Caco-2 (cell line): ENCODE measurements around the gene TWF2. TPM values are rescaled to one million over a fixed set of nuclear protein-coding genes. Genes with fewer than 3 reads are reported as not detected.

ENCODE experiments used
- BruUV-seq: library from RNA; stranded (reverse); fragments of 400-500 nt; replicated peaks from 2 replicates; lab custom pipeline; 2021; lab: Mats Ljungman, UMichigan
- CTCF ChIA-PET: fragments of 300-600 bp; sonication (Branson Sonifier 250); formaldehyde crosslinking; loops from one replicate; lab custom pipeline; 2022; ENCODE audit warnings: antibody characterized with exemption; lab: Charles Lee
- POLR2A ChIA-PET: fragments of 300-600 bp; sonication (Branson Sonifier 250); formaldehyde crosslinking; loops from one replicate; lab custom pipeline; 2022; ENCODE audit warnings: antibody characterized with exemption; lab: Charles Lee
- DNase-seq, 2 experiments: peaks; one replicate each; pipeline versions ENCODE4 v3.0.0 to v3.0.0-alpha.2; 2020 to 2022
- H3K27me3 ChIP-seq: replicated peaks from 2 replicates; pipeline ENCODE4 v1.6.0; 2011; ENCODE audit warnings: low read length; ENCODE audit not compliant: control insufficient read depth, insufficient read depth
- H3K36me3 ChIP-seq: 2 replicates; pipeline ENCODE4 v1.5.1; 2011; ENCODE audit warnings: low read length; ENCODE audit not compliant: control insufficient read depth, insufficient read depth
- H3K4me1 ChIP-seq: fragments of 250-450 bp; sonication (Bioruptor Pico); 2 replicates; pipeline ENCODE4 v1.5.1; 2020; ENCODE audit warnings: mild to moderate bottlenecking
- H3K4me3 ChIP-seq: 2 replicates; pipeline ENCODE4 v1.5.1; 2011; ENCODE audit warnings: low read depth, mild to moderate bottlenecking, control low read depth, low read length
- H3K9me3 ChIP-seq: fragments of 250-450 bp; sonication (Bioruptor Pico); 2 replicates; pipeline ENCODE4 v1.5.1; 2020; ENCODE audit warnings: mild to moderate bottlenecking, moderate library complexity
- H3K27ac Mint-ChIP-seq: one replicate; pipeline ENCODE4 v1.8.0; 2022; ENCODE audit warnings: mixed read lengths; ENCODE audit not compliant: unreplicated experiment
- H3K27me3 Mint-ChIP-seq: one replicate; pipeline ENCODE4 v1.8.0; 2022; ENCODE audit warnings: mixed read lengths; ENCODE audit not compliant: insufficient read depth, unreplicated experiment
- H3K36me3 Mint-ChIP-seq: one replicate; pipeline ENCODE4 v1.8.0; 2022; ENCODE audit warnings: mild to moderate bottlenecking, mixed read lengths; ENCODE audit not compliant: insufficient read depth, unreplicated experiment
- H3K4me1 Mint-ChIP-seq: one replicate; pipeline ENCODE4 v1.8.0; 2022; ENCODE audit warnings: low read depth, mixed read lengths; ENCODE audit not compliant: unreplicated experiment
- H3K4me3 Mint-ChIP-seq: one replicate; pipeline ENCODE4 v1.8.0; 2022; ENCODE audit warnings: mild to moderate bottlenecking, moderate library complexity, mixed read lengths; ENCODE audit not compliant: unreplicated experiment
- H3K9me3 Mint-ChIP-seq: one replicate; pipeline ENCODE4 v1.8.0; 2022; ENCODE audit warnings: mixed read lengths; ENCODE audit not compliant: unreplicated experiment
- CTCF ChIP-seq, 2 experiments: fragments of 200-600 bp in 1 of 2; IDR thresholded peaks; 1 replicate in 1 of 2; 2 replicates in 1 of 2; pipeline versions ENCODE4 v1.5.1 to v1.8.0; 2011 to 2022; ENCODE audit warnings: antibody characterized with exemption in 1 of 2, control low read depth in 1 of 2, inconsistent platforms in 1 of 2, low read depth in 1 of 2, low read length in 1 of 2, mild to moderate bottlenecking in 1 of 2, moderate library complexity in 1 of 2; ENCODE audit not compliant: insufficient read depth in 1 of 2, severe bottlenecking in 1 of 2, unreplicated experiment in 1 of 2
- intact Hi-C: fragments of 100-400 bp; cut with micrococcal nuclease; formaldehyde crosslinking; loops from one replicate; pipeline ENCODE4 v1.10.0; 2022; ENCODE audit not compliant: unreplicated experiment
- total RNA-seq: library from RNA; stranded (reverse); gene quantifications from 2 replicates; pipeline ENCODE4 v1.2.3, GENCODE V29; 2022

Gene TWF2
- total RNA-seq, 1 experiment from 2014 or later = 29.9 TPM

- Mint-ChIP-seq H3K4me3 (peak overlapping the region; percentile 83), H3K4me1 (peaks cover 8% of the 10 kb centered on the region), H3K36me3 (peaks cover 4% of the 10 kb centered on the region), H3K27ac (no peak overlapping the region), H3K9me3 (no peaks in the 10 kb centered on the region), H3K27me3 (no peaks in the 10 kb centered on the region)
- DNase-seq = no peak
- Histone ChIP-seq H3K4me3 (peak overlapping the region; percentile 100), H3K36me3 (no peaks in the 10 kb centered on the region; the same call in 1 of the 2 replicates), H3K4me1 (peaks cover 17% of the 10 kb centered on the region; the same call in 1 of the 2 replicates), H3K27me3 (no peaks in the 10 kb centered on the region), H3K9me3 (no peaks in the 10 kb centered on the region)
- intact Hi-C loops = loop anchor here (2.0 kb wide), 2 partner anchors 51 to 101 kb away; no protein-coding TSS in a partner anchor
- ChIA-PET CTCF (interaction anchor here (0.6 to 1.3 kb wide), 7 partner anchors 8 to 147 kb away, joined by 3 to 4 read pairs (median 3); partner anchors contain the start of genes PPM1M and WDR82), POLR2A (interaction anchor here (0.6 to 1.0 kb wide), 2 partner anchors 41 to 147 kb away, joined by 4 to 5 read pairs; partner anchors contain the start of gene WDR82)
- TSS peak; percentile 74 for BruUV-seq
- no peak for TF ChIP-seq CTCF (IDR thresholded peaks at IDR 0.05; ENCODE audit: insufficient read depth in 1 of 2, low read depth in 1 of 2, low read length in 1 of 2, severe bottlenecking in 1 of 2, unreplicated experiment in 1 of 2)
Measured at GRCh38 chr3:52238193-52238760, 681 bp downstream of the TWF2 start.

GRCh38 chr3:52237657-52238172, 1.2 kb downstream of the TWF2 start:
- H3K27ac Mint-ChIP-seq = no peak overlapping the region
- DNase-seq = no peak

More at GRCh38 chr3:52237657-52238172, 1.2 kb downstream of the TWF2 start:
- H3K4me3 Mint-ChIP-seq = peak overlapping the region; percentile 83
- no peaks in the 10 kb centered on the region for H3K9me3 Mint-ChIP-seq
- Histone ChIP-seq H3K4me3 (no peak overlapping the region), H3K27me3 (no peaks in the 10 kb centered on the region), H3K4me1 (peaks cover 17% of the 10 kb centered on the region; the same call in 1 of the 2 replicates), H3K9me3 (no peaks in the 10 kb centered on the region), H3K36me3 (no peaks in the 10 kb centered on the region; the same call in 1 of the 2 replicates)
- peak in 1 of 2 experiments; percentile 10 for TF ChIP-seq CTCF (IDR thresholded peaks at IDR 0.05; ENCODE audit: insufficient read depth in 1 of 2, low read depth in 1 of 2, low read length in 1 of 2, severe bottlenecking in 1 of 2, unreplicated experiment in 1 of 2)
- intact Hi-C loops = loop anchor here (2.0 kb wide), 2 partner anchors 51 to 101 kb away; no protein-coding TSS in a partner anchor
- H3K4me1 Mint-ChIP-seq = peaks cover 8% of the 10 kb centered on the region
- no TSS peak for BruUV-seq
- POLR2A ChIA-PET = no interaction called here
- peaks cover 8% of the 10 kb centered on the region for H3K36me3 Mint-ChIP-seq
- CTCF ChIA-PET = interaction anchor here (0.9 to 1.3 kb wide), 2 partner anchors 8 to 100 kb away, joined by 3 read pairs; partner anchors contain the start of gene PPM1M
- no peaks in the 10 kb centered on the region for H3K27me3 Mint-ChIP-seq
